Esophagus squamous epithelium (tissue), 5 donors: ENCODE results near the gene NR2F1-AS1. TPM values are rescaled to one million over a fixed set of nuclear protein-coding genes. Genes with fewer than 3 reads are reported as not detected.

Experiments
- DNase-seq: peaks from one replicate; lab custom pipeline; 2025; lab: John Stamatoyannopoulos, UW
- H3K27ac ChIP-seq, 4 donors: fragments of 200-600 bp; sonication (generic); one replicate each; pipeline ENCODE4 v1.5.1; 2016 to 2019; ENCODE audit warnings: mild to moderate bottlenecking in 1 of 4
- H3K27me3 ChIP-seq, 4 donors: fragments of 200-600 bp; sonication (generic); 1 replicate in 3 of 4; 2 replicates in 1 of 4; pipeline versions ENCODE4 v1.5.1 to v1.6.0; 2017 to 2021; ENCODE audit warnings: antibody characterized with exemption in 1 of 4
- H3K36me3 ChIP-seq, 3 donors: fragments of 200-600 bp; sonication (generic); one replicate each; pipeline ENCODE4 v1.5.1; 2016 to 2019
- H3K4me1 ChIP-seq, 3 donors: fragments of 200-600 bp; sonication (generic); one replicate each; pipeline ENCODE4 v1.5.1; 2017 to 2019
- H3K4me3 ChIP-seq, 4 donors: fragments of 200-600 bp; sonication (generic); 1 replicate in 3 of 4; 2 replicates in 1 of 4; pipeline ENCODE4 v1.5.1; 2016 to 2019; ENCODE audit warnings: mild to moderate bottlenecking in 2 of 4, moderate library complexity in 1 of 4
- H3K9me3 ChIP-seq, 3 donors: fragments of 200-600 bp; sonication (generic); one replicate each; pipeline ENCODE4 v1.5.1; 2016 to 2019
- POLR2A ChIP-seq, 4 donors: fragments of 450-650 bp; IDR thresholded peaks; one replicate each; pipeline ENCODE4 v1.6.1; 2017; ENCODE audit warnings: antibody characterized with exemption in 4 of 4, mild to moderate bottlenecking in 4 of 4, moderate library complexity in 3 of 4
- WGBS, 2 donors: methylation state at CpG; one replicate each; pipeline ENCODE4 v1.1.5; 2018; 5-methylcytosine and 5-hydroxymethylcytosine counted together
- intact Hi-C: fragments of 100-400 bp; cut with DNase I; formaldehyde crosslinking; loops from one replicate; pipeline ENCODE4 v1.15.0; 2022
- total RNA-seq, 4 donors: library from RNA; depleted of rRNA; stranded (reverse); fragments of >200 nt; gene quantifications; one replicate each; pipeline ENCODE4 v1.1.0, GENCODE V29; 2016
- TF ChIP-seq, protein P1 (sequence below), 6 experiments: fragments of 450-650 bp in 4 of 6; fragments of 200-600 bp in 2 of 6; sonication (generic) in 2 of 6; IDR thresholded peaks; one replicate each; pipeline ENCODE4 v1.5.1; 2016 to 2019; ENCODE audit warnings: antibody characterized with exemption in 6 of 6, mild to moderate bottlenecking in 4 of 6, moderate library complexity in 4 of 6
- donor health status: DM: yes; HTN: yes; CAD: no.

The NR2F1-AS1 gene
- total RNA-seq, 4 donors from 2014 or later: 0.49 to 11.3 (median 1.5) TPM

DNA sequence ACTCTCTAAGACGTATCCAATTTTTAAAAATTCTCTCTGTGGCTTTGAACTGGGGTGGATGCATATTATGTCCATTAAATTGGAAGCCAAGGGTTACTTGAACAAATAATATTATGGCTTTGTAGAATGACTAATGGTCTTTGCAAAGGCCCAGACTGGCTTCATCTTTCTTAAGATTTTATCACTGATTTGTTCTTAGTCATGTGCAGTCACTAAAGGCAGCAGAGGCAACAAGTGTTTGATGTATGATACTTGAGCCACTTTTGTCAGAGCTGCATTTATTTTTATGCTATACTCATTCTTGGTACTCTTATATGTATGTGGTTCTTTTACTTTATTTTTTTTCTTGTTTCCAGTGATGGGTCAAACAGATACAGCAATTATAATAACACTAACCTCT is 152.2 kb downstream of the NR2F1-AS1 start:
- intact Hi-C loops: no loop called here
- no peaks in the 10 kb centered on the region for H3K36me3 ChIP-seq
- no peak overlapping the region for H3K4me3 ChIP-seq
- H3K4me1 ChIP-seq: peaks cover 0 to 3% (median 0%) of the 10 kb centered on the region in 3 donors
- DNase-seq: no peak
- H3K27me3 ChIP-seq: no peaks in the 10 kb centered on the region
- WGBS, 2 donors: 77 to 81% methylated on average over 1 of the region's 1 CpG
- H3K27ac ChIP-seq: no peak overlapping the region
- H3K9me3 ChIP-seq: no peaks in the 10 kb centered on the region
- TF ChIP-seq POLR2A (IDR thresholded peaks at IDR 0.05): no peak
- TF ChIP-seq, protein P1, sequence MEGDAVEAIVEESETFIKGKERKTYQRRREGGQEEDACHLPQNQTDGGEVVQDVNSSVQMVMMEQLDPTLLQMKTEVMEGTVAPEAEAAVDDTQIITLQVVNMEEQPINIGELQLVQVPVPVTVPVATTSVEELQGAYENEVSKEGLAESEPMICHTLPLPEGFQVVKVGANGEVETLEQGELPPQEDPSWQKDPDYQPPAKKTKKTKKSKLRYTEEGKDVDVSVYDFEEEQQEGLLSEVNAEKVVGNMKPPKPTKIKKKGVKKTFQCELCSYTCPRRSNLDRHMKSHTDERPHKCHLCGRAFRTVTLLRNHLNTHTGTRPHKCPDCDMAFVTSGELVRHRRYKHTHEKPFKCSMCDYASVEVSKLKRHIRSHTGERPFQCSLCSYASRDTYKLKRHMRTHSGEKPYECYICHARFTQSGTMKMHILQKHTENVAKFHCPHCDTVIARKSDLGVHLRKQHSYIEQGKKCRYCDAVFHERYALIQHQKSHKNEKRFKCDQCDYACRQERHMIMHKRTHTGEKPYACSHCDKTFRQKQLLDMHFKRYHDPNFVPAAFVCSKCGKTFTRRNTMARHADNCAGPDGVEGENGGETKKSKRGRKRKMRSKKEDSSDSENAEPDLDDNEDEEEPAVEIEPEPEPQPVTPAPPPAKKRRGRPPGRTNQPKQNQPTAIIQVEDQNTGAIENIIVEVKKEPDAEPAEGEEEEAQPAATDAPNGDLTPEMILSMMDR (IDR thresholded peaks at IDR 0.05): no peak

DNA sequence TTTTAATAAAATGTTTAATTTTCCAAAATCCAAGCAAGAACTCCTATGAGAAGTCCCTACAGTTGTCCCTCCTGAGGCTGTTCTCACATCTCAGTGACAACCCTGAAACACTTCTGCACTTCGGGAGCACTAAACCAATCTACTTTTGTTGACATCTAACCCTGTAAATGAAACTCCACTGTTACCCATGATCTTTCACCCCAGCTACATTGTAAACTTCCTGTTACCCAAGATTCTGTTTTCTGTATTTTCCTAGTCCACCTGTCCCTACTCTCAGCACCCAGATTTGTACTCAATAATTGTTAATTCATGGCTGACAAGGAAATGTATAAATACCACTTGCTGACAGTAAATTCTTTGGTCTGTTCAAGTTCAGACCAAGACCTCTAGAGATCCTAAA is 153.7 kb downstream of the NR2F1-AS1 start:
- no peak overlapping the region for H3K27ac ChIP-seq
- H3K9me3 ChIP-seq: no peaks in the 10 kb centered on the region
- TF ChIP-seq, protein P1 (IDR thresholded peaks at IDR 0.05): no peak
- no peak for TF ChIP-seq POLR2A (IDR thresholded peaks at IDR 0.05)
- WGBS, 2 donors: 65 to 89% methylated on average over 1 of the region's 1 CpG
- no peaks in the 10 kb centered on the region for H3K36me3 ChIP-seq
- no peak for DNase-seq
- H3K4me3 ChIP-seq: no peak overlapping the region
- H3K4me1 ChIP-seq: peaks cover 0 to 5% (median 3%) of the 10 kb centered on the region in 3 donors
- H3K27me3 ChIP-seq: no peaks in the 10 kb centered on the region
- intact Hi-C loops: no loop called here

DNA sequence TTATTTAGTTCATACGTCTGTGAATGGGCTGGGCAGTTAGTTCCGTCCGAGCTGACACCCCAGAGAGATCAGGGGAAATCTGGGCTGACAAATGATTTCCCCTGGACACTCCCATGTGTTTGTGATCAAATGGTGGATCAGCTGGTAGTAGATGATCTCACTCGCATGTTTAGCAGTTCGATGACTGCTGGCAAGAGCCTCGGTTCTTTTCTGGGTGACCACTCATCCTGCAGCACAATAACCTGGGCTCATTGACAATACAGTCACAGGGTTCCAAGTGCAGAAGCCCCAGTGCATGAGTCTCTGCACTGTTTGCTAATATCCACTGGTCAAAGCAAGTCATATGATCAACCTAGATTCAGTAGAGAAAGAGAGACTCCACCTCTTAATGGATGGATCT is 155.9 kb downstream of the NR2F1-AS1 start:
- Histone ChIP-seq H3K27ac (no peak overlapping the region), H3K27me3 (no peaks in the 10 kb centered on the region), H3K4me3 (no peak overlapping the region), H3K4me1 (peaks cover 0 to 5% (median 3%) of the 10 kb centered on the region in 3 donors), H3K36me3 (no peaks in the 10 kb centered on the region), H3K9me3 (no peaks in the 10 kb centered on the region)
- TF ChIP-seq, protein P1 (IDR thresholded peaks at IDR 0.05): no peak
- no peak for TF ChIP-seq POLR2A (IDR thresholded peaks at IDR 0.05)
- 57 to 64% methylated on average over 6 of the region's 6 CpGs for WGBS, 2 donors
- no peak for DNase-seq
- intact Hi-C loops: no loop called here

DNA sequence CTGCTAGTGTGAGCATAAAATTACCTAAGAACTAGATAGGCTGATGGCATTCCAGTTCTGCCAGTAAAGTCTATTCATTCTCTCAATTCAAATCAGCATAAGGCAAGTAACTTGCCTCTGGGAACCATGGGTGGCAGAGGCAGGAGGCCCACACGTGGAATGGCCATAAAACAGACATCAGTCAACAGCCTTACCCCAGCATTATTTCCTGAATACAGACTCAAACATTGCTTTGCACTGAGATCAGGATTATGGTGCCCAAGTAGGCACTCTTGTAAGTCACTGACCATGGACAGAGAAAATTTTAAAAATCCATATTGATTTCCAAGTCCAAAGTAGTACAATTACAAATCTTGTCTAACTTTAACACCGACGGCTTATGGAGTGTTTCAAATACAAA is 157.7 kb downstream of the NR2F1-AS1 start:
- H3K4me3 ChIP-seq: no peak overlapping the region
- intact Hi-C loops: no loop called here
- no peaks in the 10 kb centered on the region for H3K27me3 ChIP-seq
- H3K36me3 ChIP-seq: no peaks in the 10 kb centered on the region
- peaks cover 0 to 5% (median 3%) of the 10 kb centered on the region in 3 donors for H3K4me1 ChIP-seq
- H3K9me3 ChIP-seq: no peaks in the 10 kb centered on the region
- DNase-seq: no peak
- WGBS, 2 donors: 40 to 52% methylated on average over 3 of the region's 3 CpGs
- H3K27ac ChIP-seq: no peak overlapping the region
- TF ChIP-seq, protein P1 (IDR thresholded peaks at IDR 0.05): no peak
- TF ChIP-seq POLR2A (IDR thresholded peaks at IDR 0.05): no peak

DNA sequence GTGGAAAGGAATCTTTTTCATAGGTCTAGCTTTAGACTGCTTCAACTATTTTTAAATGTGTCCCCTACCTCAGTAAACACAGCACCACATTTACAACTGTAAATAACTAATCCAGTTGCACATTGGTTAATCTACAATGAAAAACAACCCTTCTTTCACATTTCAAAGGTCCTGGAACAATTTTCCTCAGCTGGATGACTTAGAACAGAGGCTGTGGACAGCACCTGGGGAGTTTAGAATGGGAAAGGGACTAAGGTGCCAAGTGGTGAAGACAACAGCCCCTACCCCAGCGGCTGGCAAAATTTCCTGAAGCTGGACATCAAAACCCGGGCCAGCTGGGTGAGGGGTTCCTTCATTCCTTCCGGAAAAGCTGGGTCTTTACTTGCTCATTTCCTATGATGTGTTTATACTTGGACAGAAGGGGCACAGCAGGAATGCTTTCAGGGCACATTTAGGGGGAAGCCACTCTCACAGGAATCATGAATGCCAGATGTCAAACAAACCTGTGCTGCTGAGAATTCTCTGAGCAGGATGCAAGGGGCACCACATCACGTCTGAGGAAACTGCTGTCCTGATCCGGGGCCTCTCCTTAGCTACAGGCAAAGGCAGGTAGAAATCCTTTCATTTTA is 158.3 kb downstream of the NR2F1-AS1 start:
- no peak overlapping the region for H3K27ac ChIP-seq
- TF ChIP-seq, protein P1 (IDR thresholded peaks at IDR 0.05): no peak
- TF ChIP-seq POLR2A (IDR thresholded peaks at IDR 0.05): no peak
- H3K4me3 ChIP-seq: no peak overlapping the region
- H3K27me3 ChIP-seq: no peaks in the 10 kb centered on the region
- 40 to 69% methylated on average over 5 of the region's 5 CpGs for WGBS, 2 donors
- H3K36me3 ChIP-seq: no peaks in the 10 kb centered on the region
- no peaks in the 10 kb centered on the region for H3K9me3 ChIP-seq
- intact Hi-C loops: no loop called here
- no peak for DNase-seq
- H3K4me1 ChIP-seq: peaks cover 0 to 5% (median 3%) of the 10 kb centered on the region in 3 donors
